ENCODE measurements around the gene MR1.
"Not testable (repeated sequence)": the region's sequence is repeated elsewhere in the genome, so short reads cannot be mapped to it uniquely, and the experiment has no call there.

MR1 gene

DNA sequence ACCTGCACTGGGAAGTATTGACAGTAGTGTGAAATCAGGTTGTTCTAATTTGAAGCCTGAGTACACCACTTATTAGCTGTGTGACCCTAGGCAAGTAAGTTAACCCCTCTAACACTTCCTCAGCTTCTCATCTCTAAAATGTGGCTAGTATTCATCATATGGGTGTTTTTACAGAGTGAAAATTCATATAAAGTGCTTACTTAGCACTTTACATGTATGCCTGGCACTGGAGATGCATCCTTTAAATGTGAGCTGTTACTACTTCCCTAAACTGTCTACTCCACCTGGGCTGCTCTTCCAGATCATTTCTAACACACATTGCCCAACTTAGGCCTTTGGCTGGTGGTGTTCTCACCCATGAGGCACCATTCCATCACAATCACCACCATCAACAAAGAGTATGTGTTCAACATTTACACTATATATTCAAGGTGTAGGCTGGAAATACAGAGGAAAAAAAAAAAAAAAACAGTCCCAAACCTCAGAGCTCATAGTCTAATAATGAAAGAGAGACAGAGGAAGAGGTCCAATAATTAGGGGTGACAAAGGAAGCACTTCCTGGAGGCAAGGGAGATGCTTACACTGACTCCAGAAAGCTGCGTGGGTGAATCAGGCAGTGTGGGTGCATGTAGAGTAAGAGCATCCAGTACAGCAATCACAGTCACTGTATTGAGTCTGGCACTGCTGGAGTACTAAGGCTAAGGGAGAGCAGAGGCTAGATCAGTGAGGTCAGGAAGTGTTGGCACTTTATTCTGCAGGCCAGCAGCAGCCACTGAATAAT, 14.7 kb upstream of the MR1 start:
- peak overlapping the region; percentile 31 for H3K27ac Mint-ChIP-seq
- H3K27me3 Mint-ChIP-seq, result no peaks in the 10 kb centered on the region
- no peaks in the 10 kb centered on the region for H3K9me3 Mint-ChIP-seq
- H3K4me1 Mint-ChIP-seq, result peaks cover 26% of the 10 kb centered on the region
- no peak for ATAC-seq
- H3K36me3 Mint-ChIP-seq, result peaks cover 11% of the 10 kb centered on the region
- H3K4me3 Mint-ChIP-seq, result no peak overlapping the region

DNA sequence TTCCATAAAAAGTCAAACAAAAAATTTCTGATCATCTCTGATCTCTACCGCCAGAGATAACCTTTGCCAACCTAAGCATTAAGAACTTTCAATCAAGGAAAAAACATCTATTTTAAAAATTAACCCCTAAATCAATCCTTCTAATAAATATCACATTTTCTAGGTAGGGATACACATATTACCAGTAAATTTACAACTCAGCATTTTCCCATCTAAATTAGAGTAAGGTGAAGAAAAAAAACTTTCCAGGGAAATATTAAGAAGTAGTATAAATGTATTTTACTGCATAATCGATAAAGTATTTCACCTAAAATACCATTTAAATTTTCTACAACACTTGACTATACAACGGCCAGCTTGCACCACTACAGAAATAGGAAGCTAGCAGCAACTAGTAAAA, 12.6 kb upstream of the MR1 start:
- peaks cover 26% of the 10 kb centered on the region for H3K4me1 Mint-ChIP-seq
- ATAC-seq, result no peak
- H3K36me3 Mint-ChIP-seq, result peaks cover 11% of the 10 kb centered on the region
- no peaks in the 10 kb centered on the region for H3K27me3 Mint-ChIP-seq
- H3K9me3 Mint-ChIP-seq, result no peaks in the 10 kb centered on the region
- H3K4me3 Mint-ChIP-seq, result peak overlapping the region; percentile 88
- H3K27ac Mint-ChIP-seq, result no peak overlapping the region

DNA sequence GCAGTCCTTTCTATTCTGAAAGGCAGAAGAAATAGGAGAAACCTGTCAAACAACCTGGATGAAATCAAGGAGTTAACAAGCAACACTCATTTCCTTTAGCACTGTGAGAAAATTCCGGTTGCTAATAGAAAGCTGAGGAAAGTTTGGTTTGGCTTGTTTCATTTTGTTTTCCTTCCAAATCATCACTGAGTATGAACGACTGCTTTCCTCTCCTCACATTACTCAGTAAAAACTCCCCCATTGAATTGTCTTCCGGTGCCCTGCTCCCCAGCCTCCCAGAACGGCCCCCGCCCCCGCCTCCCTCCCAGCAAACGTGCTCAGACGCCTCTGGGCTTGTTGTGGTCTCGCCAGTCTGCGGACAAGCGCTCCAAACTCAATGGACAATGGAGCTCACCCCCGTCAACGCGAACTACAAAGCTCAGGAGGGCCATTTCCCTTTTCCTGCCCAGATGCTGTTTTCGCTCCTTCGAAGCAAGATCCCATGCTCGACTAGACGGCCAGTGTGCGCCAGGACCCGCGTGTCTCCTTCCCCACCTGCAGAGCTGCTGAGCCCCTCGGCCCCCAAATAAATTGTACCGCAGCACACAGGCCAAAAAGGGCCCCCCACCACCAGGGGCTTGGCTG, 11.9 kb upstream of the MR1 start:
- no peaks in the 10 kb centered on the region for H3K9me3 Mint-ChIP-seq
- H3K4me3 Mint-ChIP-seq, result peak overlapping the region; percentile 88
- peaks cover 11% of the 10 kb centered on the region for H3K36me3 Mint-ChIP-seq
- peak overlapping the region; percentile 82 for H3K27ac Mint-ChIP-seq
- peak; percentile 38 for ATAC-seq
- H3K4me1 Mint-ChIP-seq, result peaks cover 26% of the 10 kb centered on the region
- no peaks in the 10 kb centered on the region for H3K27me3 Mint-ChIP-seq

DNA sequence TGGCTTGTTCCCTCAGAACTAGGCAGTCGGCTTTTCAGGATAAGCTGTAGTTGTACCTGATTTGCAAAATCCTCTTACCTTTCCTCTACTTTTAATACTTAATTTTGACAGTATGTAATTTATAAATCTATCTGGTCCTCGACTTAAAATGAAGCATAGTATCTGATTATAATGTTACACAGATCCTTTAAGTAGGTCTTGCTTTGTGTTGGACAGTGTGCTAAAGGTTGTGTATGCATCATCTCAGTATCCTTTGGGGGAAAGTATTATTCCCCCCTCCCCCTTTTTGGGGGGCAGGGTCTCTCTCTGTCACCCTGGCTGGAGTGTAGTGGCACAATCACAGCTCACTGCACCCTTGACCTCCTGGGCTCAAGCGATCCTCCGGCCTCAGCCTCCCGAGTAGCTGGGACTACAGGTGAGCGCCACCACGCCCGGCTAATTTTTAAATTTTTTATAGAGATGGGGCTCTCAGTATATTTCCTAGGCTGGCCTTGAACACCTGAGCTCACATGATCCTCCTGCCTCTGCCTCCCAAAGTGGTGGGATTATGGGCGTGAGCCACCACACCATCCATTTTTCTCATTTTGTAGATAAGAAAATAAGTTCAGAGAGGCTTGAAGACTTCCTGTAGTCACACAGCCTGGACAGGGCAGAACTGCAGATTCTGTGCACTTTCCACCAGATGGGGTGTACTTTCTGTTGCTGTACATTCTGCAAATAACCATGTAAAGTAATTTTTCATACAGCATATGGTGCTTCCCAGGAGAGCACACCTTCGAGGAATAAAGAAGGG, 10.3 kb upstream of the MR1 start:
- peaks cover 6% of the 10 kb centered on the region for H3K36me3 Mint-ChIP-seq
- H3K27ac Mint-ChIP-seq, result peak overlapping the region; percentile 82
- H3K9me3 Mint-ChIP-seq, result no peaks in the 10 kb centered on the region
- peaks cover 26% of the 10 kb centered on the region for H3K4me1 Mint-ChIP-seq
- H3K4me3 Mint-ChIP-seq, result peak overlapping the region; percentile 88
- ATAC-seq, result no peak
- H3K27me3 Mint-ChIP-seq, result no peaks in the 10 kb centered on the region

DNA sequence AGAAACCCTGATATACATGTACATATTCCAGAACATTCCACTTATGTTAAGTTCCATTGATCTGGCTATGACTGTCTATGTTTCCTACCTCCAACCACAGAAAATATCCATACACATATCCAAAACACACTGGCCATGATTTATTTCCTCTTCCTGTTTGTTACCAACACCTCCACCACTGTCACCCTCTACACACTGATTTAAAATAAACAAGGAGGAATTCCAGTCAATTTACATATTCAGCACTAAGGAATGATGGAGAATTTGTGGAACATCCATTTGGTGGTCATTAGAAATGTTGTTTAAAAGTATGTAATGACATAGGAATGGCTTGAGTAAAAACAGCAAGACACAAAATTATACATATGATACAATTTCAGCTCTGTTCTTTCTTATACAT, 5.6 kb upstream of the MR1 start:
- no peaks in the 10 kb centered on the region for H3K9me3 Mint-ChIP-seq
- H3K36me3 Mint-ChIP-seq, result no peaks in the 10 kb centered on the region
- peaks cover 20% of the 10 kb centered on the region for H3K4me1 Mint-ChIP-seq
- no peak for ATAC-seq
- no peaks in the 10 kb centered on the region for H3K27me3 Mint-ChIP-seq
- no peak overlapping the region for H3K4me3 Mint-ChIP-seq
- H3K27ac Mint-ChIP-seq, result no peak overlapping the region

DNA sequence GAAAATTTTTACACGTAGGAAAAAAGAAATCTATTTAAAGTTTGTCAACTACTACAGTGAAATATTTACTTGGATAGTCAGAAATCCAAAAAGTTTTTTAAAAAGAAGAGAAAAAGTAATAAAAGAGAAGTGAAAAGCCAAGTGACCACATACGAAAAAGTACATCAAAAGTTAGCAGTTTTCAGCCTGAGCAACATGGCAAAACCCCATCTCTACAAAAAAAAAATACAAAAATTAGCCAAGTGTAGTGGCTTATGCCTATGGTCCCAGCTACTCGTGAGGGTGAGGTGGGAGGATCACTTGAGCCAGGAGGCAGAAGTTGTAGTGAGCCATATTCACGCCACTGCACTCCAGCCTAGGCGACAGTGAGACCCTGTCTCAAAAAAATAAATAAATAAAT, 5.2 kb upstream of the MR1 start:
- ATAC-seq, result no peak
- no peak overlapping the region for H3K27ac Mint-ChIP-seq
- H3K9me3 Mint-ChIP-seq, result no peaks in the 10 kb centered on the region
- H3K4me3 Mint-ChIP-seq, result no peak overlapping the region
- peaks cover 24% of the 10 kb centered on the region for H3K4me1 Mint-ChIP-seq
- no peaks in the 10 kb centered on the region for H3K36me3 Mint-ChIP-seq
- no peaks in the 10 kb centered on the region for H3K27me3 Mint-ChIP-seq

DNA sequence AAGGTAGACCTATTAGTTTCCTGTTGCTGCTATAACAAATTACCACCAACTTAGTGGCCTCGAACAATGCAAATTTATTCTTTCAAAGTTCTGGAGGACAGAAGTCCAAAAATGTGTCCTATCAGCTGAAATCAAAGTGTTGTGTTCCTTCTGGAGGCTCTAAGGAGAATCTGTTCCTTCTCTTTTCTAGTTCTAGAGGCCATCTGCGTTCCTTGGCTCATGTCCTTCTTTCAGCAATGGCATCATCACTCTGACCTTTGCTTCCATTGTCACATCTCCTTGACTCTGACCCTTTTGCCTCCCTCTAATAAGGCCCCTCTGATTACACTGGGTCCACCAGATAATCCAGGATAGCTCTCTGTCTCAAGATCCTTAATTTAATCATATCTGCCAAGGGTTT, 1.2 kb upstream of the MR1 start:
- H3K27me3 Mint-ChIP-seq, result no peaks in the 10 kb centered on the region
- H3K4me3 Mint-ChIP-seq, result no peak overlapping the region

DNA sequence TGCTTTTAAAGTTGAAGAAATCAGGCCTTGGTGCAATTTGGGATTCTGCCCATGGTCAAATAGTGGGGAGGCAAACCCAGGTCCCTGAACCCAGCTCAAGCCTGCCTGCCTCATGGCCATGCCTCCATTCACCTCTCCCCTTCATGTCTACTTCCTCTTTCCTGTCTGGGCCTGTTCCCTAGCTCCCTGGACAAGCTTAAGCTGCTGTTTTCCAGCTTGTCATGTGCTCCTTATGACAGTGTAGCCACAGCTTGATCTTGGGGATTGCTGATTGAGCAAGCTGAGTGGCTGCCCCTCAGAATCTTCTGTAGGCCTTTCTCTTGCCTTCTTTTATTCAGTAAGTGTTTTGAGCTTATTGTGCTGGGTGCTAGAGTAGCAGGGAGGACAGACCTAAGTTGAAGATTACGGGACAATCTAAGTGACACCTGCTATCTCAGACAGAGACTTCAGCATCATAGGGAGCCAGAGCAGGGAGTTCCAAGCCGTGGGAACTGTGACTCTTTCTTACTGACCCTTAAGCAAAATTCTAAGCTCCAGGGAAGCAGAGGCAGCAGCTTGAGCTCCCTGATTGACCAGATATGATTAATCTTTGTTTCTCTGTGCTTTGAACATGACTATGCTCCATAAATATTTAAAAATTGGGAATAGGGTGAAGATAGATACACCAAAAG, 520 bp upstream of the MR1 start:
- Mint-ChIP-seq H3K27me3 (no peaks in the 10 kb centered on the region), H3K27ac (peak overlapping the region; percentile 100), H3K36me3 (peaks cover 12% of the 10 kb centered on the region), H3K9me3 (no peaks in the 10 kb centered on the region), H3K4me3 (peak overlapping the region; percentile 92), H3K4me1 (peaks cover 64% of the 10 kb centered on the region)
- peak; percentile 62 for ATAC-seq

More for the DNA sequence above, 1.2 kb upstream of the MR1 start:
- no peak for ATAC-seq
- Mint-ChIP-seq H3K4me1 (peaks cover 62% of the 10 kb centered on the region), H3K27ac (peak overlapping the region; percentile 100), H3K9me3 (no peaks in the 10 kb centered on the region), H3K36me3 (peaks cover 5% of the 10 kb centered on the region)

DNA sequence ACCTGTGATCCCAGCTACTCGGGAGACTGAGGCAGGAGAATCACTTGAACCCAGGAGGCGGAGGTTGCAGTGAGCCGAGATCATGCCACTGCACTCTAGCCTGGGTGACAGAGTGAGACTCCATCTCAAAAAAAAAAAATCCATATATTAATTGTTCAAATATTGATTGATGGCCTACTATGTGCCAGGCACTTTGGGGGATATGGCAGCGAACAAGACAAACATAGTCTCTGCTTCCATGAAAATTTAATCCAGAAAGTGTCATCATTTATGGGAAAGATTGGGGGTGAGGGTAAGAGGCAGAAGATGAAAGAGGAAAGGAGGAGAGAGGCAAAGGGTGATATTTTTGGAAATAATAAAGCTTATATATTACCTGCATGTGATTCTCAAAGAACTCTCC, 1.4 kb downstream of the MR1 start:
- Mint-ChIP-seq H3K36me3 (peaks cover 21% of the 10 kb centered on the region), H3K4me1 (peaks cover 73% of the 10 kb centered on the region), H3K4me3 (peak overlapping the region; percentile 92), H3K27ac (peak overlapping the region; percentile 38)
- H3K9me3 Mint-ChIP-seq, ATAC-seq, H3K27me3 Mint-ChIP-seq: not testable (repeated sequence)

DNA sequence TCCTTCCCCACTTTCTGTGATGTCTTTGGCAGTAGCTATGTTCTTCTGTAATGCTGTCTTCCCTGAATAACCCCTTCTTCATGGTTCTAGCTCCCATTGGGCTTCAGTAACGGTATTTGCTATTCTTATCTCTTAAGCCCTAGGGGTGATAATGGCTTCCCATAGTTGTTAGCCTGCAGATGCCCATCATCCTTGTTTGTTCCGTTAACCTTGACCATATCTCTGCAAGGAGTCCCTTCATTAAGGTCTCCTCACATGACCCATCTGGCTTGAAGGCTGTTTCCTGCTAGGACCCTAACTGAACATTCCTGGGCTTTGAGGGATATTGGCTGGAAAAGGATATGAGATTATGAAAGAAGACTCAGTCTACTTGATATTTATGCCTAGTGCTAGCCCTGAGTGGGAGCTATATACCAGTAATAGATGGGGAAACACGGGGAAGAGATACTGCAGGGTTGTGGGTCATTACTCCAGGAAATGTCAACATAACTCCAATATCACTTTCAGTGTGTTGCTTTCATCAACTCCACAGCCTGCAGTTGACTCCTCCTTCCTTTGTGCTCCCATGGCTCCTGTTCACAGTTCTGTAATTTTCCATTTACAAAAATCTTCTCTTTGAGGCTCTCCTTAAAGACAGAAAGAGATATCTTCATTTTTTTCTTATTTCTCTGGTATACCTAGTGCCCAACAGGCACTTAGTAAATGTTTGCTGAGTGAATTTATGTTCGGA, 2.5 kb downstream of the MR1 start:
- H3K27ac Mint-ChIP-seq, result peak overlapping the region; percentile 38
- ATAC-seq, result no peak
- no peaks in the 10 kb centered on the region for H3K27me3 Mint-ChIP-seq
- peak overlapping the region; percentile 26 for H3K4me3 Mint-ChIP-seq
- peaks cover 79% of the 10 kb centered on the region for H3K4me1 Mint-ChIP-seq
- H3K36me3 Mint-ChIP-seq, result peaks cover 28% of the 10 kb centered on the region
- no peaks in the 10 kb centered on the region for H3K9me3 Mint-ChIP-seq

DNA sequence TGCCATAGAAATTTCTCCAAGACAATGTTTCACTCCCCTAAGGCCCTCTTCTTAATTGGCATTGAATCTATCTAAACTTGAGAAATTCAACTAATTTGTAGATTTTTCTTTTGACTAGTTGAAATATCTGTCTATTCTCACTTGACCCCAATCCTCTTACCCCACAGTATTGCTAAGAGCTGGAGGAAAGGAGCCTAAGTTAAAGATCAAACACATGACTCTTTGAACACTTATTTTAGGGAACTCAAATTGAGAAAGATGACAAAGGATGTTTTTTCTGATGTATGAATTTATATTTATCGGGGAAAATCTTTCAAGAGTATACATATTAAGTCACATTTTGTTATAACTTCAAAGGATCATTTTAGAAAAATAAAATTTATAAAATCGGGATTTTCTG, 3.6 kb downstream of the MR1 start:
- peak overlapping the region; percentile 31 for H3K27ac Mint-ChIP-seq
- H3K9me3 Mint-ChIP-seq, result no peaks in the 10 kb centered on the region
- H3K4me1 Mint-ChIP-seq, result peaks cover 82% of the 10 kb centered on the region
- peaks cover 35% of the 10 kb centered on the region for H3K36me3 Mint-ChIP-seq
- no peak overlapping the region for H3K4me3 Mint-ChIP-seq
- ATAC-seq, result no peak
- H3K27me3 Mint-ChIP-seq, result no peaks in the 10 kb centered on the region

DNA sequence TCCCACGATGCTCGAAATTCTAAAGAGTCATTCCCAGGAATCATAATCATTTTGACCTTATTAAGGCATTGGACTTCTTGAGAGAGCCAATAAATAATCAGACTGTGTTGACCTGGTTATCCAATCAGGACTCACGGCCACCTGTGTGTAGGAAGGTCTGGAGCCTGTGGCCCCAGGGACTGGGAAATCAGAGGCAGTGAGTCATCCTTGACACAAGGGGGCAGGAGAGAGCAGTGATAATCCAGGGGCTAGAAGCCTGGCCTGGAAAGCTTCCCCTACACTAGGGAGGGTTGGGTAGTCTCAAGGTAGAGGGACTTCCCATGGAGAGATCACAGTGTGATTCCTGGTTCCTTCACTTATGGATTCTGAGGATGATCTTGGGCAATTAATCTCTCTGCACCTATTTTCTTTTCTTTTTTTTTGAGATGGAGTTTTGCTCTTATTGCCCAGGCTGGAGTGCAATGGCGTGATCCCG, 4.7 kb downstream of the MR1 start:
- Mint-ChIP-seq H3K27me3 (no peaks in the 10 kb centered on the region), H3K4me1 (peaks cover 79% of the 10 kb centered on the region), H3K36me3 (peaks cover 35% of the 10 kb centered on the region), H3K4me3 (no peak overlapping the region), H3K9me3 (no peaks in the 10 kb centered on the region), H3K27ac (peak overlapping the region; percentile 31)
- peak; percentile 50 for ATAC-seq

DNA sequence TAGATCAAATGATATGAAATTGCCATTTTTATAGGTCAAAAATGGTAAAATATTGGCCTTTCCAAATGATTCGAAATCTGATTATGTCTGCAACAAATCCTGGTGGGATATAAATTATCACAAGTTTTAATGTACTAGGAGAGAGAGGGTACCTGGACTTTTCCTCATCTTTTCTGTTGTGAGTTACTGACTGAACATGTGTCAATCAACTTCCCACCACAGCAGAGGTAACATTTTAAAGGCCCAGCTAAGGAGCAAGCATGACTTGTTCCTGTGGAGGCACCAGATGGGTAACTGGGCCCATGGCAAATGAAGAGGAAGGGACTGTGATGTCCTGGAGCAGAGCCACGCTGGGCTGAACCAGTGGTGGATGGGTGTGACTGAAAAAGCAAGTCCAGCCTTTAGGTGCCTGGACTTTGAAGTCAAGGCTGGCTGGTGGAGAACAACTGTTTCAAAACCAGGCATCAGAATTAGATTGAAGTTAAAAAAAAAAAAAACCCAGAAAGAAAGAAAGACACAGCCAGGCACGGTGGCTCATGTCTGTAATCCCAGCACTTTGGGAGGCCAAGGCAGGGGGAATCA, 6.6 kb downstream of the MR1 start:
- Mint-ChIP-seq H3K9me3 (no peaks in the 10 kb centered on the region), H3K27ac (peak overlapping the region; percentile 52), H3K4me3 (no peak overlapping the region), H3K36me3 (peaks cover 40% of the 10 kb centered on the region), H3K4me1 (peaks cover 76% of the 10 kb centered on the region), H3K27me3 (no peaks in the 10 kb centered on the region)
- ATAC-seq, result no peak

Data from stimulated activated memory B cell treated with anti-CD40 and anti-IgM and Interleukin-4, amounts not matched to agents 10 μg/mL and 1 μg/mL and 100 μg/mL, for 72 hours (primary cell).